ENCODE data around the gene CLEC4G. TPM values are rescaled to one million over a fixed set of nuclear protein-coding genes. Genes with fewer than 3 reads are reported as not detected.

Gene CLEC4G
- total RNA-seq, 1 experiment from 2014 or later, result not detected

GRCh38 chr19:7730286-7731217, 1.4 kb downstream of the CLEC4G start:
- ChIA-PET POLR2A (ENCODE audit: unreplicated experiment) (no interaction called here), CTCF (no interaction called here)
- no peak for TF ChIP-seq CTCF (conservative IDR thresholded peaks at IDR 0.05)
- Histone ChIP-seq H3K9me2 (ENCODE audit: insufficient read depth) (no peaks in the 10 kb centered on the region), H3K79me2 (ENCODE audit: low read depth) (no peaks in the 10 kb centered on the region), H2AFZ (no peak overlapping the region), H3K9me3 (ENCODE audit: insufficient read depth, low read depth) (no peaks in the 10 kb centered on the region), H3K27me3 (ENCODE audit: insufficient read depth, low read depth) (peaks cover 63% of the 10 kb centered on the region), H3K4me2 (no peak overlapping the region), H3K4me1 (replicated peaks; ENCODE audit: insufficient read depth) (peaks cover 7% of the 10 kb centered on the region), H3F3A (ENCODE audit: insufficient read depth, low read depth) (no peaks in the 10 kb centered on the region), H3K36me3 (ENCODE audit: low read depth) (no peaks in the 10 kb centered on the region), H3K4me3 (no peak overlapping the region), H4K20me1 (ENCODE audit: insufficient read depth) (no peaks in the 10 kb centered on the region), H3K27ac (no peak overlapping the region)
- BruUV-seq (replicated peaks), result no TSS peak
- intact Hi-C loops (cut with micrococcal nuclease; ENCODE audit: unreplicated experiment), result no loop called here
- DNase-seq, result no peak

- Histone ChIP-seq H3K4me3 (no peak overlapping the region), H3K4me1 (replicated peaks; ENCODE audit: insufficient read depth) (peaks cover 7% of the 10 kb centered on the region), H3K9me3 (ENCODE audit: insufficient read depth, low read depth) (no peaks in the 10 kb centered on the region), H4K20me1 (ENCODE audit: insufficient read depth) (no peaks in the 10 kb centered on the region), H3K27ac (no peak overlapping the region), H3K36me3 (ENCODE audit: low read depth) (no peaks in the 10 kb centered on the region), H3K9me2 (ENCODE audit: insufficient read depth) (no peaks in the 10 kb centered on the region), H3F3A (ENCODE audit: insufficient read depth, low read depth) (no peaks in the 10 kb centered on the region), H2AFZ (no peak overlapping the region), H3K79me2 (ENCODE audit: low read depth) (no peaks in the 10 kb centered on the region), H3K4me2 (no peak overlapping the region), H3K27me3 (ENCODE audit: insufficient read depth, low read depth) (peaks cover 60% of the 10 kb centered on the region)
- TF ChIP-seq CTCF (conservative IDR thresholded peaks at IDR 0.05) (no peak), EZH2 (IDR thresholded peaks at IDR 0.05; ENCODE audit: low read depth) (no peak)
- BruUV-seq (replicated peaks), result no TSS peak
- ChIA-PET POLR2A (ENCODE audit: unreplicated experiment) (no interaction called here), CTCF (no interaction called here)
- intact Hi-C loops (cut with micrococcal nuclease; ENCODE audit: unreplicated experiment), result no loop called here
- no peak for DNase-seq
Measured at GRCh38 chr19:7729831-7730285, 2.1 kb downstream of the CLEC4G start.

- Histone ChIP-seq H3K79me2 (ENCODE audit: low read depth) (no peaks in the 10 kb centered on the region), H3K9me2 (ENCODE audit: insufficient read depth) (no peaks in the 10 kb centered on the region), H3K27me3 (ENCODE audit: insufficient read depth, low read depth) (peaks cover 60% of the 10 kb centered on the region), H3K9me3 (ENCODE audit: insufficient read depth, low read depth) (no peaks in the 10 kb centered on the region), H3K27ac (no peak overlapping the region), H4K20me1 (ENCODE audit: insufficient read depth) (no peaks in the 10 kb centered on the region), H3K4me1 (replicated peaks; ENCODE audit: insufficient read depth) (peaks cover 4% of the 10 kb centered on the region; the same call in 1 of the 2 replicates), H3F3A (ENCODE audit: insufficient read depth, low read depth) (no peaks in the 10 kb centered on the region), H3K4me2 (peak overlapping the region; percentile 31; the same call in 1 of the 2 replicates), H3K4me3 (no peak overlapping the region), H3K36me3 (ENCODE audit: low read depth) (no peaks in the 10 kb centered on the region), H2AFZ (no peak overlapping the region)
- POLR2A ChIA-PET (ENCODE audit: unreplicated experiment), result no interaction called here
- TF ChIP-seq EZH2 (IDR thresholded peaks at IDR 0.05; ENCODE audit: low read depth) (no peak), CTCF (conservative IDR thresholded peaks at IDR 0.05) (no peak)
- CTCF ChIA-PET, result no interaction called here
- BruUV-seq (replicated peaks), result no TSS peak
- DNase-seq, result no peak
- intact Hi-C loops (cut with micrococcal nuclease; ENCODE audit: unreplicated experiment), result no loop called here
Measured at GRCh38 chr19:7729211-7729610, 2.7 kb downstream of the CLEC4G start.
